Activated T-helper 1 cell treated with Interleukin-2 at 50 U/mL for 16 hours (primary cell): ENCODE measurements around the gene PPFIBP1.

Experiments
- DNase-seq: peaks from one replicate; pipeline ENCODE4 v3.0.0-alpha.2; 2020; ENCODE audit warnings: low read depth

Gene PPFIBP1

GRCh38 chr12:27523642-27524493 lies at the start of gene PPFIBP1:
PPFIBP1 (plus strand) TSS chr12:27524206; CDS start chr12:27633397, 109,191 bp downstream.
- peak; percentile 95 for DNase-seq

GRCh38 chr12:27474344-27474743 lies 49.7 kb upstream of the PPFIBP1 start:
- DNase-seq, result no peak

- DNase-seq, result no peak
Measured at GRCh38 chr12:27477049-27477448, 47.0 kb upstream of the PPFIBP1 start.

DNA sequence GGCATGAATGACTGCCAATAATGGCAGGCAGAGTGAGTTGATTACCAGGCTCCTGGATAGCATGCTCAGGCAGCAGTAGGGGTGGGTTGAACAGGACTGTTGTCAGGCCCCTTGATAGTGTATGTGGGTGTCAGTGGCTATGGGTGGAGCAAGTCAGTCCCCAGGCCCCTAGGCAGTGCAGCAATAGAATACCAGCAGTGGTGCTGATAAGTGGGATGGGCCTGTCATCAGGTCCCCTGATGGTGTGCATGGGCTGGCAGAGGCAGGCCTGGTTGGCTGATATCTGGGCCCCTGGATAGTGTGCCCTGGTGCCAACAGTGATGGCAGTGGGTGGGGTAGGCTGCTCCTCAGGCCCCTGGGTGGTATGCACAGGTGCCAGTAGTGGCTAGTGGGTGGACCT lies 45.1 kb upstream of the PPFIBP1 start:
- no peak for DNase-seq

GRCh38 chr12:27480016-27480415 lies 44.0 kb upstream of the PPFIBP1 start:
- DNase-seq, result no peak

DNA sequence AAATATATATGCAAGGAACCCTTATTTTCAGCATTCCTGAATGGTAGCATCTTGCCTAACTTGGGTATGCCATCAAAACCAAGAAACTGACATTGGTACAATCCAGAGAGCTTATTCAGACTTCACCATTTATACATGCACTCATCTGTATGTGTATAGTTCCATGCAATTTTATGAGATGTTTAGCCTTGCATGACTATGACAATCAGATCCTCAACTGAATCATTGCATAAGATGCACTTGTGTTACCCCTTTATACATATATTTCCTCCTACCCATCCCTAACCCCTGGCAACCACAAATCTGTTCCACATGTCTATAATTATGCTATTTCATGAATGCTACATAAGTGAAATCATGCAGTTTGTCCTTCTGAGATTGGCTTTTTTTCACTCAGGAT lies 37.0 kb upstream of the PPFIBP1 start:
- no peak for DNase-seq

DNA sequence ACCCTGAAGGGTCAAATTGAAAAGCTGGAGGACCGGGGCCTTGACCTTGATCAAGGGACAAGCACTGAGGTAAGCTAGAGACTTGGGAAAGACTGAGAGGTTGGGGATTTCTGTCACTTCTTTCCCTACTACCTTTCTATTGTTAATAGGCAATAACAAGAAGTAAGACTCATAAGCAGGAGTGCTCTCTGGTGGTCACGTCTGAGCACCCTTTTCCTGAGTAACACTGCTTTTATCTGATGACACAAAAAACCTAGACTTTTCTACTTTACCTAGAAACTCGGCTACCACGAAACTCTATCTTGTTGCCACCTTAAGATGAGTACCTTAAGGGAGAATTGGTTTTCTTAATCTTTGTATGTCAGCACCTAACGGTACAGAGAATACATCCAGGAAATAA lies 35.5 kb upstream of the PPFIBP1 start:
- DNase-seq, result no peak

GRCh38 chr12:27491226-27491625 lies 32.8 kb upstream of the PPFIBP1 start:
- DNase-seq, result no peak

GRCh38 chr12:27493260-27493940 lies 30.6 kb upstream of the PPFIBP1 start:
- no peak for DNase-seq

DNA sequence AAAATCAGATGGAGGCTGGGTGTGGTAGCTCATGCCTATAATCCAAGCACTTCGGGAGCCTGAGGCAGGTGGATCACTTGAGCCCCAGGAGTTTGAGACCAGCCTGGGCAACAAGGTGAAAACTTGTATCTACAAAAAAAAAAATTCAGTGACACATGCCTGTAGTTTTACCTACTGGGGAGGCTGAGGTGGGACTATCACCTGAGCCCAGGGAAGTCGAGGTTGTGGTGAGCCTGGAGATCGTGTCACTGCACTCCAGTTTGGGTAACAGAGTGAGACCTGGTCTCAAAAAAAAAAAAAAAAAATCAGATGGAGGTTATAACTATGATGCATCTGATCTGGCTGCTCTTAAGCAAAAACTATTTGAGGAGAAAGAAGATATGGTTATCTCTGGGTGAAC lies 26.6 kb upstream of the PPFIBP1 start:
- DNase-seq, result no peak

DNA sequence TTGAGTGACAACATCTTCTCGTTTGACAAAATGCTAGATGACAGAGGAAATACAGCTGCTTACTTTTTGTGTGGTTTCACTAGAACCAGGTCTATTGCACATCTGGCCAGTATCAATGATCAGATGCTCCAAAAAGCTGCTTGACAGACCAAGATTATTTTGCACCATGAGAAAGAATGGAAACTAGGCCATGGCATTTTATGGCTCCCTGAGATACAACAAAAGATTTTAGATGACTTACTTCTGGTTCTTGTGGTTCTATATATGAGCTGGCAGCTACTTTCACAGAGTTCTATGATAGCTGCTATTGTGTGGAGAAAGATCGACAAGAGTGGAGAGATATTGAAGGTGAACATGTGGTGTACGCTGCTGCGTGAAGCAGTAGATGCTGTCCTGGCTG lies 25.9 kb upstream of the PPFIBP1 start:
- no peak for DNase-seq

DNA sequence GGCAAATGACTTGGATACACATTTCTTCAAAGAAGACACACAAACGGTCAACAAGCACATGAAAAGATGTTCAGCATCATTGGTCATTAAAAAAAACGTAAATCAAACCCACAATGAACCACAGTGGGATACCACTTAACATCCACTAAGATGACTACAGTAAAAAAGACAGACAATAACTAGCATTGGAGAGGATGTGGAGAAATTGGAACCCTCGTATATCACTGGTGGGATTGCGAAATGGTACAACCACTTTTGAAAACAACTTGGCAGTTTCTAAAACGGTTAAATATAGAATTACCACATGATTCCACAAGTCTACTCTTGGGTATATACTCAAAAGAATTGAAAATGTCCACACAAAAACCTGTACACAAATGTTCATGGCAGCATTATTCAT lies 25.2 kb upstream of the PPFIBP1 start:
- no peak for DNase-seq

GRCh38 chr12:27499377-27499776 lies 24.6 kb upstream of the PPFIBP1 start:
- no peak for DNase-seq

DNA sequence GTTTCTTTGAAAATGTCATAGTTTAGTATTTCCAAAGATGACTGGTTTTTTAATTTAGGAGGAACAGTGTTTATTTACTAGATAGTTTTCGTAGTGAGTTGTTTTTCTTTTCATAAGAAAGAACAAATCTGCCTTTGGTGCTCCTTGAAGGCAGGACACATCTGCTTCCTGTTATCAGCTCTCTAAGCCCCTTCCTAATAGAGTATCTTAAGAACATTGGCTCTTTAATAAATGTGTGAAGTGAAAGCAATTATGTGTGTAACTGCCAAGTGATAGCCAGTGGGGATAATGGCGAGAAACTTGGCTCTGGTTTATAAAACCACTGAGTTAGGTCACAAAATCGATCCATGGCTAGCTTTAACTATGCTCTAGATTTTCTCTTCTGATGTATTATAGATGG lies 23.5 kb upstream of the PPFIBP1 start:
- DNase-seq, result no peak

GRCh38 chr12:27502021-27502435 lies 22.0 kb upstream of the PPFIBP1 start:
- DNase-seq, result no peak

- no peak for DNase-seq
Measured at GRCh38 chr12:27504507-27504906, 19.5 kb upstream of the PPFIBP1 start.

- DNase-seq, result no peak
Measured at GRCh38 chr12:27505109-27505508, 18.9 kb upstream of the PPFIBP1 start.

GRCh38 chr12:27505761-27506160 lies 18.2 kb upstream of the PPFIBP1 start:
- DNase-seq, result no peak

GRCh38 chr12:27506645-27507189 lies 17.3 kb upstream of the PPFIBP1 start:
- DNase-seq, result no peak

DNA sequence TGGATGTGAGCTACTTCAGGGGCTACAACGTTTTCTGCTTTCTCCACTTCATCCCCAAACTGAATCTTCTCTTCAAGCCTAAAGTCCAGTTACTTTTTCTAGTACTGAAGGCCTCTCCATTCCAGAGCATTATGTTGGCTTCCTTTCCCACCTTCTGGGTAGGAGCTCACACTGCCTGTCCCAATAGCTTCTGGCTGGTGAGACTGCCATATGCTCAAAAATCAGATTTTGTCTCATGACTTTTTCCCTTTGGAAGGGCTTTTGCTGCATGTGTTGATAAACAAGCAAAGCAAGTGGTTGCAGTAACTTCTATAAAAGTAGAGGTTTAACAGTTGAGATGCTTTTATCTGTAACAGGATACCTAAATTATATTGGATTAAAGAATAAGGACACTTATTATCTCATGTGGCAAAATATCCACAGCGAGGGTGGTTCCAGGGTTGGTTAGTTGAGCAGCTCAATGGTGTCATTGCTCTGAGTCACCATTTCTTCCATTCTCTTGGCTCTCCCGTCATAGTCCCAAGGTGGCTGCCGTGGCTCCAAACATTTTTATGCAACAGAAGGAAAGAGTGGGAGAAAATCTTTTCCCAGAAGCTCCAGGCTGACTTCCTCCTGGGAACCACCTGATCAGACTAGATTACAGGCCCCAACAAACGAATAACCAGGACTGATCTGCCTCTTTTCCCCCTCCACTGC lies 15.1 kb upstream of the PPFIBP1 start:
- no peak for DNase-seq

DNA sequence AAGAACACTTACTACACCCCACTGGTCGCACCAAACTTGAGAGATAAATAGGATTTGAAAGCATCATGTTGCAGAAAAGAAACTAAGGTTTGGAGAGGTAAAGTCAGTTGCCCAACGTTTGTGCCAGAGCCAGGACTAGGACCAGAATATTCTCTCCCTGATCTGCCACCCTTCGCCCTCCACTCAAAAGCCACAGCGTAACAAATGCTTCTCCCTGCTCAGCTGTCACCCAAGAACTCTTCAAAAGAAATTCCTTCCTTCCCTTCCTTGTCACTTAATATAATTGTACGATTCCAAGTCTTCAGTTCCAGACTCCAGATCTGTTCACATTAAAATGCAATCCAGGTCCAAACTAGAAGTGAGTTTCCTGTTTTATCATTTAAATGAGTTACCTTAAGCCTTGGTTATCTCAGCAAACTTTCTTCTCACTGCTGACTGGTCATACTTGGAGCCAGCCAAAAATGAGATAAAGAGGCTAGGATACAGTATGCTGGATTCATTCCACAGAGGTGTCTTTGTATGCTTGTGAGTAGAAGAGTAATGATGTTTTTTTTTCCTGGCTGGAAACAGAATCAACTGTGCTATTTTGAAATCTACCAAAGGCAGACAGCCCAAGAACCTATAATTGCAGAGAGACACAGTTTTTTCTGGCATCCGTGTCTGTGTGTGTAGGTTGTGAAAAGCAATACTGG lies 12.8 kb upstream of the PPFIBP1 start:
- DNase-seq, result no peak

DNA sequence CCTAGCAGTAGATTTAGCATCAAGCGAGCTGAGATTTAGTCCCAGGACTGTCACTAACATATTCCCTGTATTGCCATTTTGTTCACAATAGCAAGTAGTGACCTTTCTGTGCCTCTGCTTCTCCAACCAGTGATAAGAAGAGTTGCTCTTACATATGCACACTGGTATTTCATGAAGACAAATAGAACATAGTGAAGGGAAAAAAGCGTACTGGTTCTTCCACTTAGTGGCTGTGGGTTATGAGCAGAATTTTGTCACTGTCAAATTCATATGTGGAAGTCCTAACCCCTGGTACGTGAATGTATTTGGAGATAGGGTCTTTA lies 12.3 kb upstream of the PPFIBP1 start:
- DNase-seq, result no peak
